Vagina (tissue), 2 donors: ENCODE data around the gene ZSCAN1. TPM values are rescaled to one million over a fixed set of nuclear protein-coding genes. Genes with fewer than 3 reads are reported as not detected.

Experiments used
- DNase-seq, 2 donors: peaks; one replicate each; pipeline ENCODE4 v3.0.0-alpha.2; 2017; ENCODE audit errors: extremely low spot score in 2 of 2
- H3K27ac ChIP-seq: fragments of 200-600 bp; sonication (generic); one replicate; pipeline ENCODE4 v1.5.1; 2019
- H3K27me3 ChIP-seq: fragments of 200-600 bp; sonication (generic); one replicate; pipeline ENCODE4 v1.5.1; 2019
- H3K36me3 ChIP-seq, 2 donors: fragments of 200-600 bp; sonication (generic); one replicate each; pipeline ENCODE4 v1.5.1; 2017 to 2019
- H3K4me1 ChIP-seq: fragments of 200-600 bp; sonication (generic); one replicate; pipeline ENCODE4 v1.5.1; 2019
- H3K4me3 ChIP-seq, 2 donors: fragments of 200-600 bp; sonication (generic); 1 replicate in 1 of 2; 2 replicates in 1 of 2; pipeline ENCODE4 v1.5.1; 2016 to 2019
- H3K9me3 ChIP-seq: fragments of 200-600 bp; sonication (generic); one replicate; pipeline ENCODE4 v1.5.1; 2019
- POLR2A ChIP-seq, 2 donors: fragments of 450-650 bp; IDR thresholded peaks; one replicate each; pipeline ENCODE4 v1.6.1; 2017; ENCODE audit warnings: antibody characterized with exemption in 2 of 2, mild to moderate bottlenecking in 2 of 2, moderate library complexity in 2 of 2
- POLR2AphosphoS5 ChIP-seq, 2 donors: sonication (generic); formaldehyde crosslinking; IDR thresholded peaks; one replicate each; pipeline ENCODE4 v1.9.0; 2017; ENCODE audit warnings: antibody characterized with exemption in 2 of 2, mild to moderate bottlenecking in 2 of 2, low read depth in 1 of 2; ENCODE audit not compliant: insufficient read depth in 1 of 2
- intact Hi-C: fragments of 100-400 bp; cut with DNase I; formaldehyde crosslinking; loops from one replicate; pipeline ENCODE4 v1.15.1; 2023
- total RNA-seq: library from RNA; depleted of rRNA; stranded (reverse); fragments of >200 nt; gene quantifications from one replicate; pipeline ENCODE4 v1.2.3, GENCODE V29; 2016
- TF ChIP-seq, protein P1 (sequence below), 3 experiments: fragments of 450-650 bp in 2 of 3; fragments of 200-600 bp in 1 of 3; sonication (generic) in 1 of 3; IDR thresholded peaks; one replicate each; pipeline ENCODE4 v1.5.1; 2017 to 2019; ENCODE audit warnings: antibody characterized with exemption in 3 of 3, mild to moderate bottlenecking in 2 of 3, moderate library complexity in 2 of 3

The ZSCAN1 gene
- total RNA-seq, 1 donor from 2014 or later = not detected

DNA sequence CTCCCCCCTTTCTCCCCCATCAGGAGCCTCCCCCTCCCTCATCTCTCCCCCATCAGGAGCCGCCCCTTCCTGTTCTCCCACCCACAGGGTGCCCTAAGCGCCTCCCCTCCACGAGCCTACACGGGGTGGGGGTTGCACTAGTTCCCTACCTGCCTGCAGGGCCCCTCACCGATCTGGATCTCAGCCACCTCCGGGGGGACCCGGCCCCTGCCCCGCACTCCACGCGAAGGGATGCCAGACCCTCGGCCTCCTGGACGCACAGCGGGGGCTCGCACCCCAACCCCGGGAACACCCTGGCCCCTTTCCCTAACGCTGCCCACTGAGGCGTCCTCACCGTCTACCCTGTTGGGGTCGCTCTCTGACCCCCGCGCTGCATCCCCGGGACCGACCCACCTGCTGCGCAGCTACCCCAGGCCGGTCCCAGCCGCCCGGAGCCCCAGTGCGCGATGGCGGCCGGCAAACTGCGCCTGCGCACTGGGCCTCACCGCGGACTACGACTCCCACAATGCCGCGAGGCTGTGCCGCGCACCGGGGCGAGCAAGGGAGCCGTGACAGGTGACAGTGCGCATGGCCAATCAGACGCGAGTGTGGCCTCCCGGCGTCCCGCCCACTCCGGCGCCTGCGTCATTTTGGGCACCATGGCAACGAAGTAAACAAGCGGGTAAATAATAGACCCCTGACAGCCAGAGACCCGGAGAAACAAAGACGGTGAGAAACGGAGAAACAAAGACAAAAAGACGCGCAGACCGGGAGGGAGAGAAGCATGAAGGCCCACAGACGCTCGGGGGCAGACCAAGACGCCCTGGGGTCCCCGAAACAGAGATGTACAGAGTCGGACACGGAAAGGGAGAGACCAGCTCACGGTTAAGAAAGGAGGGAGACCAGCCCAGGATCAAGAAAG is 64.2 kb downstream of the ZSCAN1 start, which contains the start of gene ZSCAN18:
Gene ZSCAN18, minus strand, starts transcription at position 451 of the 901 bp plus-strand sequence. CDS start 7,964 bp downstream, outside the sequence.
- Histone ChIP-seq H3K36me3 (peaks cover 0 to 3% of the 10 kb centered on the region in 2 donors), H3K27me3 (no peaks in the 10 kb centered on the region), H3K27ac (peak within 1 kb of the TSS; percentile 89), H3K9me3 (no peaks in the 10 kb centered on the region), H3K4me3 (peak within 1 kb of the TSS; percentile 72 to 82), H3K4me1 (peaks cover 22% of the 10 kb centered on the region)
- DNase-seq = peak in 1 of 2 donors; percentile 96
- TF ChIP-seq POLR2A (IDR thresholded peaks at IDR 0.05) (peak in 1 of 2 donors; percentile 39), POLR2AphosphoS5 (IDR thresholded peaks at IDR 0.05; ENCODE audit: insufficient read depth in 1 of 2, low read depth in 1 of 2) (peak; percentile 92 to 94)
- TF ChIP-seq, protein P1, sequence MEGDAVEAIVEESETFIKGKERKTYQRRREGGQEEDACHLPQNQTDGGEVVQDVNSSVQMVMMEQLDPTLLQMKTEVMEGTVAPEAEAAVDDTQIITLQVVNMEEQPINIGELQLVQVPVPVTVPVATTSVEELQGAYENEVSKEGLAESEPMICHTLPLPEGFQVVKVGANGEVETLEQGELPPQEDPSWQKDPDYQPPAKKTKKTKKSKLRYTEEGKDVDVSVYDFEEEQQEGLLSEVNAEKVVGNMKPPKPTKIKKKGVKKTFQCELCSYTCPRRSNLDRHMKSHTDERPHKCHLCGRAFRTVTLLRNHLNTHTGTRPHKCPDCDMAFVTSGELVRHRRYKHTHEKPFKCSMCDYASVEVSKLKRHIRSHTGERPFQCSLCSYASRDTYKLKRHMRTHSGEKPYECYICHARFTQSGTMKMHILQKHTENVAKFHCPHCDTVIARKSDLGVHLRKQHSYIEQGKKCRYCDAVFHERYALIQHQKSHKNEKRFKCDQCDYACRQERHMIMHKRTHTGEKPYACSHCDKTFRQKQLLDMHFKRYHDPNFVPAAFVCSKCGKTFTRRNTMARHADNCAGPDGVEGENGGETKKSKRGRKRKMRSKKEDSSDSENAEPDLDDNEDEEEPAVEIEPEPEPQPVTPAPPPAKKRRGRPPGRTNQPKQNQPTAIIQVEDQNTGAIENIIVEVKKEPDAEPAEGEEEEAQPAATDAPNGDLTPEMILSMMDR (IDR thresholded peaks at IDR 0.05) = no peak
- intact Hi-C loops = no loop called here

DNA sequence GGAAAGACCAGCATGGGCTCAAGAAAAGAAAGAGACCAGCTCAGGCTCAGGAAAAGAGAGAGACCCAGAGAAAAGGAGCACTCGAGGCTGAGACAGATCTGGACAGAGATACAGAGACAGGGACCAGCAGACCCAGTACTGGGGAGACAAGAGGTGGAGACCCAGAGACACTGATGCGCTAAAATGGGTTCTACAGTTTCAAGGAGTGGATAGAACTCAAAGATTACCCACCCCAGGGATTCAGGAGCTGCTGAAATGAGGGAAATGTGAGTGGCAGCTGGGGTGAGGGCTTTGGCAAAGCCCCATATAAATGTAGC is 64.8 kb downstream of the ZSCAN1 start:
- H3K36me3 ChIP-seq = peaks cover 0 to 3% of the 10 kb centered on the region in 2 donors
- no peaks in the 10 kb centered on the region for H3K9me3 ChIP-seq
- H3K27ac ChIP-seq = peak overlapping the region; percentile 89
- intact Hi-C loops = no loop called here
- no peaks in the 10 kb centered on the region for H3K27me3 ChIP-seq
- no peak for DNase-seq
- TF ChIP-seq POLR2A (IDR thresholded peaks at IDR 0.05) (no peak), POLR2AphosphoS5 (IDR thresholded peaks at IDR 0.05; ENCODE audit: insufficient read depth in 1 of 2, low read depth in 1 of 2) (no peak)
- TF ChIP-seq, protein P1 (IDR thresholded peaks at IDR 0.05) = no peak
- H3K4me3 ChIP-seq = peak overlapping the region; percentile 72 to 82
- H3K4me1 ChIP-seq = peaks cover 22% of the 10 kb centered on the region

Other genes starting within 250 kb of the ZSCAN1 start
- gene ZNF552, start 219.1 kb upstream of the ZSCAN1 start, total RNA-seq = 24.1 TPM
- gene ZNF587B, start 203.7 kb upstream of the ZSCAN1 start, total RNA-seq = 17.9 TPM
- 17.7 TPM for gene ZNF587, start 184.2 kb upstream of the ZSCAN1 start, total RNA-seq
- 13.3 TPM for gene ZNF814, start 145.0 kb upstream of the ZSCAN1 start, total RNA-seq
- gene ZNF417, start 117.4 kb upstream of the ZSCAN1 start, total RNA-seq = 7.9 TPM
- 3.2 TPM for gene ZNF418, start 98.6 kb upstream of the ZSCAN1 start, total RNA-seq
- gene ZNF256, start 86.3 kb upstream of the ZSCAN1 start, total RNA-seq = 3.7 TPM
- gene C19orf18, start 59.5 kb upstream of the ZSCAN1 start, total RNA-seq = 2.9 TPM
- 10.1 TPM for gene ZNF606, start 31.2 kb upstream of the ZSCAN1 start, total RNA-seq
- 5.4 TPM for gene ZNF135, start 25.3 kb downstream of the ZSCAN1 start, total RNA-seq
- gene ZSCAN18, start 64.2 kb downstream of the ZSCAN1 start, total RNA-seq = 61.4 TPM
- gene ZNF329, start 116.8 kb downstream of the ZSCAN1 start, total RNA-seq = 9.6 TPM
- 19.6 TPM for gene ZNF274, start 149.0 kb downstream of the ZSCAN1 start, total RNA-seq
- 20.1 TPM for gene ZNF544, start 194.9 kb downstream of the ZSCAN1 start, total RNA-seq
- 6.4 TPM for gene ZNF8, start 244.9 kb downstream of the ZSCAN1 start, total RNA-seq